GM23338 (cell line): ENCODE measurements around the gene ATG7. TPM values are rescaled to one million over a fixed set of nuclear protein-coding genes. Genes with fewer than 3 reads are reported as not detected.

Experiments used
- ATAC-seq: fragments of 200-7000 bp; cut with Tn5 transposase; 3 replicates; pipeline ENCODE4 v1.9.1; 2020
- DNase-seq: peaks from one replicate; pipeline ENCODE4 v3.0.0-alpha.2; 2015; ENCODE audit warnings: low spot score
- H2AFZ ChIP-seq: fragments of 200-600 bp; sonication (generic); 2 replicates; pipeline ENCODE4 v1.8.0; 2016; ENCODE audit warnings: antibody characterized with exemption, mild to moderate bottlenecking, moderate library complexity
- H3F3A ChIP-seq: fragments of 200-600 bp; sonication (generic); replicated peaks from 2 replicates; pipeline ENCODE4 v1.8.0; 2017; ENCODE audit warnings: antibody characterized with exemption, mixed run types, low read depth
- H3K27ac ChIP-seq: fragments of 200-600 bp; sonication (generic); 2 replicates; pipeline ENCODE4 v1.6.1; 2016; ENCODE audit warnings: low read depth
- H3K27me3 ChIP-seq: fragments of 200-600 bp; sonication (generic); 2 replicates; pipeline ENCODE4 v1.8.0; 2016; ENCODE audit warnings: mild to moderate bottlenecking, mixed run types, moderate library complexity; ENCODE audit not compliant: insufficient read depth
- H3K36me3 ChIP-seq: fragments of 200-600 bp; sonication (generic); 2 replicates; pipeline ENCODE4 v1.8.0; 2016; ENCODE audit warnings: mild to moderate bottlenecking; ENCODE audit not compliant: insufficient read depth
- H3K4me1 ChIP-seq: fragments of 200-600 bp; sonication (generic); 2 replicates; pipeline ENCODE4 v1.8.0; 2016; ENCODE audit warnings: mild to moderate bottlenecking, moderate library complexity; ENCODE audit not compliant: insufficient read depth
- H3K4me2 ChIP-seq: fragments of 200-600 bp; sonication (generic); 2 replicates; pipeline ENCODE4 v1.7.1; 2017; ENCODE audit warnings: mixed run types
- H3K4me3 ChIP-seq: fragments of 200-600 bp; sonication (generic); 2 replicates; pipeline ENCODE4 v1.6.1; 2016; ENCODE audit warnings: mixed run types
- H3K79me2 ChIP-seq: fragments of 200-600 bp; sonication (generic); replicated peaks from 2 replicates; pipeline ENCODE4 v1.8.0; 2017; ENCODE audit warnings: mild to moderate bottlenecking; ENCODE audit not compliant: insufficient read depth
- H3K9me2 ChIP-seq: fragments of 200-600 bp; sonication (generic); 2 replicates; pipeline ENCODE4 v1.8.0; 2017; ENCODE audit not compliant: insufficient read depth
- H4K20me1 ChIP-seq: fragments of 200-600 bp; sonication (generic); replicated peaks from 2 replicates; pipeline ENCODE4 v1.8.0; 2017; ENCODE audit warnings: mild to moderate bottlenecking; ENCODE audit not compliant: insufficient read depth
- H3K27ac Mint-ChIP-seq: 2 replicates; pipeline ENCODE4 v1.8.0; 2020; ENCODE audit warnings: inconsistent platforms, mild to moderate bottlenecking, moderate library complexity, mixed read lengths
- H3K27me3 Mint-ChIP-seq: 3 replicates; pipeline ENCODE4 v1.8.0; 2022; ENCODE audit warnings: low read depth, mild to moderate bottlenecking, moderate library complexity, mixed read lengths, inconsistent platforms; ENCODE audit not compliant: insufficient read depth, poor library complexity
- H3K36me3 Mint-ChIP-seq: 3 replicates; pipeline ENCODE4 v1.8.0; 2021; ENCODE audit warnings: low read depth, mild to moderate bottlenecking, inconsistent platforms, moderate library complexity, mixed read lengths
- H3K4me1 Mint-ChIP-seq: 3 replicates; pipeline ENCODE4 v1.8.0; 2020; ENCODE audit warnings: mild to moderate bottlenecking, inconsistent platforms, mixed read lengths
- H3K4me3 Mint-ChIP-seq: 3 replicates; pipeline ENCODE4 v1.8.0; 2021; ENCODE audit warnings: moderate library complexity, mild to moderate bottlenecking, inconsistent platforms, mixed read lengths
- H3K9me3 Mint-ChIP-seq: 3 replicates; pipeline ENCODE4 v1.8.0; 2020; ENCODE audit warnings: moderate library complexity, mild to moderate bottlenecking, inconsistent platforms, mixed read lengths
- CREB1 ChIP-seq: fragments of 250-450 bp; sonication (Bioruptor Pico); IDR thresholded peaks from 2 replicates; pipeline ENCODE4 v1.5.0; 2020; ENCODE audit warnings: low read depth, mild to moderate bottlenecking, moderate library complexity
- CTCF ChIP-seq, 2 experiments: fragments of 200-600 bp in 1 of 2; sonication (generic) in 1 of 2; conservative IDR thresholded peaks; 2 replicates each; pipeline versions ENCODE4 v1.5.1 to v1.6.1; 2016 to 2017; ENCODE audit warnings: antibody characterized with exemption in 2 of 2, low read depth in 2 of 2, mild to moderate bottlenecking in 2 of 2, moderate library complexity in 1 of 2
- ETS1 ChIP-seq: IDR thresholded peaks from 2 replicates; pipeline ENCODE4 v1.6.1; 2016; ENCODE audit warnings: antibody characterized with exemption
- EZH2 ChIP-seq: fragments of 200-600 bp; sonication (generic); IDR thresholded peaks from one replicate; pipeline ENCODE4 v1.8.0; 2017; ENCODE audit warnings: antibody characterized with exemption, mild to moderate bottlenecking, low read depth; ENCODE audit not compliant: unreplicated experiment
- EZH2phosphoT487 ChIP-seq: fragments of 200-600 bp; sonication (generic); IDR thresholded peaks from one replicate; pipeline ENCODE4 v1.8.1; 2018; ENCODE audit warnings: antibody characterized with exemption; ENCODE audit not compliant: unreplicated experiment
- JUNB ChIP-seq: IDR thresholded peaks from one replicate; pipeline ENCODE4 v1.6.1; 2016; ENCODE audit warnings: antibody characterized with exemption; ENCODE audit not compliant: unreplicated experiment
- NANOG ChIP-seq: IDR thresholded peaks from 2 replicates; pipeline ENCODE4 v1.6.1; 2016; ENCODE audit warnings: antibody characterized with exemption, borderline replicate concordance
- POLR2AphosphoS5 ChIP-seq: IDR thresholded peaks from 2 replicates; pipeline ENCODE4 v1.6.1; 2016; ENCODE audit warnings: antibody characterized with exemption, low read depth
- REST ChIP-seq: IDR thresholded peaks from one replicate; pipeline ENCODE4 v1.6.1; 2018; ENCODE audit warnings: antibody characterized with exemption; ENCODE audit not compliant: unreplicated experiment
- STAT1 ChIP-seq: IDR thresholded peaks from one replicate; pipeline ENCODE4 v1.6.1; 2016; ENCODE audit warnings: antibody characterized with exemption; ENCODE audit not compliant: unreplicated experiment
- ZNF114 ChIP-seq: fragments of 250-450 bp; sonication (Bioruptor Pico); IDR thresholded peaks from 2 replicates; pipeline ENCODE4 v1.5.0; 2020; ENCODE audit warnings: mild to moderate bottlenecking, moderate library complexity
- ZNF331 ChIP-seq: fragments of 250-450 bp; sonication (Bioruptor Pico); IDR thresholded peaks from 2 replicates; pipeline ENCODE4 v1.5.0; 2020; ENCODE audit warnings: low read depth, mild to moderate bottlenecking, moderate library complexity
- ZNF462 ChIP-seq: fragments of 250-450 bp; sonication (Bioruptor Pico); IDR thresholded peaks from 2 replicates; pipeline ENCODE4 v1.5.0; 2020; ENCODE audit warnings: mild to moderate bottlenecking, moderate library complexity
- polyA plus RNA-seq: library from polyadenylated mRNA; unstranded; fragments of >200 nt; fragmentation: Nextera tagmentation; extraction: Ambion mirVana; gene quantifications from 2 replicates; pipeline ENCODE4 v1.2.1, GENCODE V29; 2016
- total RNA-seq: library from RNA; depleted of rRNA; stranded (reverse); fragments of >200 nt; shearing (Covaris generic); gene quantifications from 2 replicates; pipeline ENCODE4 v1.2.3, GENCODE V29; 2014

The ATG7 gene
- total and polyA plus RNA-seq, 2 experiments from 2014 or later = 16.2 to 36.7 TPM

GRCh38 chr3:11447584-11448200 lies 175.5 kb downstream of the ATG7 start:
- H3K36me3 ChIP-seq = no peaks in the 10 kb centered on the region
- no peaks in the 10 kb centered on the region for H4K20me1 ChIP-seq
- H3K27me3 ChIP-seq = no peaks in the 10 kb centered on the region
- H3K4me1 ChIP-seq = no peaks in the 10 kb centered on the region
- ATAC-seq (no peak), DNase-seq (no peak)
- Mint-ChIP-seq H3K27me3 (no peaks in the 10 kb centered on the region), H3K9me3 (no peaks in the 10 kb centered on the region), H3K4me1 (no peaks in the 10 kb centered on the region), H3K27ac (no peak overlapping the region), H3K36me3 (no peaks in the 10 kb centered on the region), H3K4me3 (no peak overlapping the region)
- no peak for TF ChIP-seq ETS1
- no peak for TF ChIP-seq NANOG
- TF ChIP-seq ZNF462 (CRISPR knock-in tag) = no peak
- no peak for TF ChIP-seq CTCF (conservative IDR thresholded peaks at IDR 0.05; ENCODE audit: low read depth in 2 of 2)
- TF ChIP-seq CREB1 (CRISPR knock-in tag) = no peak
- TF ChIP-seq POLR2AphosphoS5 = no peak
- TF ChIP-seq ZNF331 (CRISPR knock-in tag) = no peak
- no peak for TF ChIP-seq EZH2phosphoT487
- no peak for TF ChIP-seq JUNB
- TF ChIP-seq ZNF114 (CRISPR knock-in tag) = no peak
- TF ChIP-seq REST = no peak
- no peak for TF ChIP-seq STAT1
- TF ChIP-seq EZH2 = no peak
- H3K27ac ChIP-seq = no peak overlapping the region
- no peaks in the 10 kb centered on the region for H3K79me2 ChIP-seq
- no peak overlapping the region for H3K4me3 ChIP-seq
- H3K4me2 ChIP-seq = no peak overlapping the region
- no peaks in the 10 kb centered on the region for H3K9me2 ChIP-seq
- H3F3A ChIP-seq = no peaks in the 10 kb centered on the region
- no peak overlapping the region for H2AFZ ChIP-seq
